Measurements from ENCODE around the gene COA4. TPM values are rescaled to one million over a fixed set of nuclear protein-coding genes. Genes with fewer than 3 reads are reported as not detected.
"Not testable (repeated sequence)": the region's sequence is repeated elsewhere in the genome, so short reads cannot be mapped to it uniquely, and the experiment has no call there.

Gene COA4
- total RNA-seq, 2 donors from 2014 or later, result 57.0 to 136 TPM

GRCh38 chr11:73893041-73893440 is 16.4 kb upstream of the COA4 start:
- no peaks in the 10 kb centered on the region for H3K27me3 ChIP-seq (replicated peaks; ENCODE audit: insufficient read depth)
- H3K36me3 ChIP-seq, result no peaks in the 10 kb centered on the region
- H3K27ac ChIP-seq, result no peak overlapping the region
- no peaks in the 10 kb centered on the region for H3K4me1 ChIP-seq (replicated peaks)
- H3K9me3 ChIP-seq, result no peaks in the 10 kb centered on the region
- H3K4me3 ChIP-seq, result no peak overlapping the region
- TF ChIP-seq POLR2AphosphoS5 (IDR thresholded peaks at IDR 0.05) (no peak), CTCF (IDR thresholded peaks at IDR 0.05) (no peak), POLR2A (IDR thresholded peaks at IDR 0.05) (no peak)
- intact Hi-C loops (cut with DNase I), result no loop called here
- WGBS, result 95% methylated on average over 3 of the region's 3 CpGs
- DNase-seq (ENCODE audit: low spot score), result no peak

GRCh38 chr11:73889536-73889935 is 12.9 kb upstream of the COA4 start:
- Histone ChIP-seq H3K4me3 (no peak overlapping the region), H3K9me3 (no peaks in the 10 kb centered on the region), H3K4me1 (replicated peaks) (no peaks in the 10 kb centered on the region), H3K27ac (no peak overlapping the region), H3K27me3 (replicated peaks; ENCODE audit: insufficient read depth) (no peaks in the 10 kb centered on the region), H3K36me3 (no peaks in the 10 kb centered on the region)
- no peak for DNase-seq (ENCODE audit: low spot score)
- intact Hi-C loops (cut with DNase I), result no loop called here
- WGBS, result 88% methylated on average over 1 of the region's 1 CpG
- TF ChIP-seq POLR2A (IDR thresholded peaks at IDR 0.05), result no peak
- no peak for TF ChIP-seq POLR2AphosphoS5 (IDR thresholded peaks at IDR 0.05)
- no peak for TF ChIP-seq CTCF (IDR thresholded peaks at IDR 0.05)

- TF ChIP-seq CTCF (IDR thresholded peaks at IDR 0.05) (no peak), POLR2AphosphoS5 (IDR thresholded peaks at IDR 0.05) (no peak), POLR2A (IDR thresholded peaks at IDR 0.05) (no peak)
- H3K27ac ChIP-seq, result no peak overlapping the region
- H3K4me1 ChIP-seq (replicated peaks), result no peaks in the 10 kb centered on the region
- intact Hi-C loops (cut with DNase I), result no loop called here
- no peaks in the 10 kb centered on the region for H3K36me3 ChIP-seq
- H3K27me3 ChIP-seq (replicated peaks; ENCODE audit: insufficient read depth), result no peaks in the 10 kb centered on the region
- H3K9me3 ChIP-seq, result no peaks in the 10 kb centered on the region
- no peak for DNase-seq (ENCODE audit: low spot score)
- H3K4me3 ChIP-seq, result no peak overlapping the region
- WGBS, result 57% methylated on average over 1 of the region's 1 CpG
These were observed 12.4 kb upstream of the COA4 start for GRCh38 chr11:73889019-73889418.

- no peak for DNase-seq (ENCODE audit: low spot score)
- H3K4me1 ChIP-seq (replicated peaks), result no peaks in the 10 kb centered on the region
- intact Hi-C loops (cut with DNase I), result no loop called here
- no peaks in the 10 kb centered on the region for H3K36me3 ChIP-seq
- WGBS, result 92% methylated on average over 3 of the region's 3 CpGs
- no peak overlapping the region for H3K4me3 ChIP-seq
- no peaks in the 10 kb centered on the region for H3K27me3 ChIP-seq (replicated peaks; ENCODE audit: insufficient read depth)
- H3K9me3 ChIP-seq, result no peaks in the 10 kb centered on the region
- no peak for TF ChIP-seq POLR2A (IDR thresholded peaks at IDR 0.05)
- no peak for TF ChIP-seq CTCF (IDR thresholded peaks at IDR 0.05)
- TF ChIP-seq POLR2AphosphoS5 (IDR thresholded peaks at IDR 0.05), result no peak
- no peak overlapping the region for H3K27ac ChIP-seq
These were observed 11.6 kb upstream of the COA4 start for GRCh38 chr11:73888244-73888643.

GRCh38 chr11:73883856-73884255 is 7.2 kb upstream of the COA4 start:
- DNase-seq (ENCODE audit: low spot score), result no peak
- intact Hi-C loops (cut with DNase I), result no loop called here
- H3K36me3 ChIP-seq, result no peaks in the 10 kb centered on the region
- no peaks in the 10 kb centered on the region for H3K9me3 ChIP-seq
- H3K4me1 ChIP-seq (replicated peaks), result no peaks in the 10 kb centered on the region
- H3K4me3 ChIP-seq, result no peak overlapping the region
- WGBS, result 89% methylated on average over 2 of the region's 2 CpGs
- no peaks in the 10 kb centered on the region for H3K27me3 ChIP-seq (replicated peaks; ENCODE audit: insufficient read depth)
- H3K27ac ChIP-seq, result no peak overlapping the region
- no peak for TF ChIP-seq CTCF (IDR thresholded peaks at IDR 0.05)
- TF ChIP-seq POLR2AphosphoS5 (IDR thresholded peaks at IDR 0.05), result no peak
- TF ChIP-seq POLR2A (IDR thresholded peaks at IDR 0.05), result no peak

GRCh38 chr11:73880449-73880848 is 3.8 kb upstream of the COA4 start:
- DNase-seq (ENCODE audit: low spot score); H3K27me3 ChIP-seq (replicated peaks; ENCODE audit: insufficient read depth); H3K4me1 ChIP-seq (replicated peaks); intact Hi-C loops (cut with DNase I); H3K9me3 ChIP-seq; H3K36me3 ChIP-seq; H3K27ac ChIP-seq; H3K4me3 ChIP-seq: not testable (repeated sequence)
- 87% methylated on average over 10 of the region's 10 CpGs for WGBS

Measured in prostate gland (tissue), 2 donors.